HTERT RPE-1 (cell line): ENCODE data around the gene TRAPPC13.
"Not testable (repeated sequence)": the region's sequence is repeated elsewhere in the genome, so short reads cannot be mapped to it uniquely, and the experiment has no call there.

Source experiments
- in situ Hi-C: fragments of 300-500 bp; cut with MboI; formaldehyde crosslinking; loops from 4 replicates; pipeline ENCODE4 v1.14.3; 2020; ENCODE audit warnings: low sequenced_read_pairs

The TRAPPC13 gene

GRCh38 chr5:65624571-65625555, at the start of gene TRAPPC13, which contains the start of gene SHLD3:
Gene TRAPPC13 (plus strand): TSS chr5:65625027. CDS start chr5:65625061, 34 bp downstream.
Gene SHLD3 (plus strand): TSS chr5:65625027. CDS start chr5:65629588, 4,561 bp downstream.
- in situ Hi-C loops, result no loop called here

DNA sequence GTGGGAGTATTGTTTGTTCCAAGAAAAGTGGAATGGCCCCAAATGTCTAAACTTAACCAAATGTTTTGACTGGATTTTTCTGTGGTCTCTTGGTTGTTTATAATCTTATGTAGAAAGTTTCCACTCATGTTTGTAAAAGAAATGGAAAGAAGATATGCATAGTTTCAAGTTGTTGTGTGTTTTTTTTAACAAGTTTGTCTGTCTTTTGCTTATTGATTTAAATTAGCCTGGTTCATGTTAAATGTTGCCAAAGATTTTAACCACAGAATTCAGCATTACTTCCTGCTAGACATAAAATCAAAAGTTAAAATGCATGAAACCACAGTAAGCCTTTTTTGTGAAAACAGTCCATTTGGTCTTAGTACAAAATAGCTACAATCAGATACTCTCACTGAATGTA, 47.7 kb upstream of the TRAPPC13 start:
- in situ Hi-C loops, result no loop called here

DNA sequence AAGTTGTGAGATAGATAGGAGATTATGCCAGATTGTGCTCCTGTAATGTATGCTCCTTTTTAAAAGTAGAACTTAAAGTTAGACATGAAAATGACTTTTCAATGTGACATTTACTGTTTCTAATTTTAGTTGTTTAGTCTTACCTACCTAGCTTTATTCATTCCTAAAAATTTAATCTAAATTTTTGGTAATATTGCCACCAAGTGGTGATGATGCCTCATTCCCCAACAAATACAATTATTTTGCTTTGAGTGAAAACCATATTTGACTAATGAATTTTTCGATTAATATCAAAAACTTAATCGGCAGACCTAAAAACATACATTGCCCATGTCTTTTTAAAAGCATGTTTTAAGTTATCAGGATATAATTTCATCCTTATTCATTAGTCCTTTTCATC, 36.1 kb upstream of the TRAPPC13 start:
- in situ Hi-C loops, result no loop called here

GRCh38 chr5:65601761-65602160, 23.1 kb upstream of the TRAPPC13 start:
- in situ Hi-C loops, result not testable (repeated sequence)

DNA sequence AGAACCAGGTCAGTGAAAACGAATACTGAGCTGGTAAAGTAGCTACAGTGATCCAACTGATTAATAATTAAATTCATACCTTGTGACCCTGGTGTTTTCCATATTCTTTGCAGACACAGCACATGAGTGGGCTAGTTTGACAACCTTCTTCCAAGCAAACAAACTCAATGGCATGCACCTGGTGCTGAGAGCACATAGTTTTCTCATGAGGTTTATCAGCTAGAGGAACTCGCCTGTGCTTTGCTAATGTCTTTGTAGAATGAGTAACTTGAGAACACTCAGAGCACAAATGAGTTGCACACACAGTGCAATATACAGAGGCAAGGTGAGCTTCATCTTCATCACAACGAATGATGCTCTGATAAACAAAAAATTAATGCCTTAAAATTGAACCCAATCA, 13.3 kb upstream of the TRAPPC13 start:
- in situ Hi-C loops, result no loop called here

- in situ Hi-C loops, result no loop called here
Observed at GRCh38 chr5:65612298-65612907, 12.4 kb upstream of the TRAPPC13 start.

DNA sequence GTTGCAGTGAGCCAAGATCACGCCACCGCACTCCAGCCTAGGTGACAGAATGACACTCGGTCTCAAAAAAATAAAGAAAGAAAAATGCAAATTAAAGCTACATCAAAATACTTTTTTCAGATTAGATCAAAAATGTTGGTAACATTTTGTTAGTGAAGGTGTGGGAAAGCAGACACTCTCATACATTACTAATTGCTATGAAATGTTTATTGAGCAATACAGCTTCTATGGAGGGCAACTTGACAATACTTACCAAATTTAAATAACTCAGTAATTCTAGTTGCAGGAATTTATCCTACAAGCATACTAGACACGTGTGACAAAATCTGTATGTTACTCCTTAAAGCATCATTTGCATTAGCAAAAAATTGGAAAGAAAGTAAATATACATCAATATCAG, 4.8 kb upstream of the TRAPPC13 start:
- in situ Hi-C loops, result no loop called here

- in situ Hi-C loops, result not testable (repeated sequence)
Observed at GRCh38 chr5:65621961-65622360, 2.9 kb upstream of the TRAPPC13 start.

GRCh38 chr5:65623482-65623881, 1.3 kb upstream of the TRAPPC13 start:
- in situ Hi-C loops, result no loop called here

- in situ Hi-C loops, result no loop called here
Observed at GRCh38 chr5:65624025-65624570, 729 bp upstream of the TRAPPC13 start, which contains the start of gene TRIM23. Gene TRIM23 (minus strand): TSS chr5:65624333. CDS start chr5:65624274, 59 bp downstream.

DNA sequence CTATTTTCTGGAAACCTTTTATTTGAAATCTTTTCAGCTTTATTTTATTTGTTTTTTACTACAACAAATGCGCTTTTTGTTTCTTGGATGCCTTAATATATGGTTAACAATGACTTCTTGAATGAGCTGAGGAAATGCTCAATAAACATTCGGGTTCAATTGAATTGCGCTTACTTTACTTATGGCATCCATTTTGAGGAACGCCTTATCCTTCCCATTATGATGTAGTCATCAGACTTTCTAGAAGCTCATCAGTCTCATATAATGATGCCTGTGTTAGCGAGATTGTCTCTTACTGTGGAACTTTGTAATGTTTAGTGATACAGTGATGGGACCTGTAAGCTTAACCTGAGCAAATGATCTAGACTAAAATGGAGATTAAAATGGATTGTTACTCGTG, 916 bp downstream of the TRAPPC13 start:
- in situ Hi-C loops, result no loop called here

DNA sequence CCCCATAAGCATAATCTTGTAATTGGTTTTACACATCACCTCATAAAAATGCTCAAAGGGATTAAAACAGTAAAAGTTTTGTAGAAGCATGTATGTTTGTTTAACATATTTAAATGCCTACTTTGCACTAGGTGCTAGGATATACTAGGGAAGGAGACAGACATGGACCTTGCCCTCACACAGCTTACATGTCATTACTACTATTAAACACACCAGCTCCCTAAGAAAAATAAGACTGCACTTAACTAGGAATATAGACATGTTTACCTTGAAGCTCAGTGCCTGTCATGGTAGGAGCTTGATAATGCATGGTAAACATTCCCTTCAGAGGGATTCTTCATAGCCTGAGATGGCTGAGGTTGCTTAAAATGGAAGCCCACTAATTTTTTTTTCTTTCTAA, 6.2 kb downstream of the TRAPPC13 start:
- in situ Hi-C loops, result no loop called here

- in situ Hi-C loops, result no loop called here
Observed at GRCh38 chr5:65640240-65640639, 15.4 kb downstream of the TRAPPC13 start.

DNA sequence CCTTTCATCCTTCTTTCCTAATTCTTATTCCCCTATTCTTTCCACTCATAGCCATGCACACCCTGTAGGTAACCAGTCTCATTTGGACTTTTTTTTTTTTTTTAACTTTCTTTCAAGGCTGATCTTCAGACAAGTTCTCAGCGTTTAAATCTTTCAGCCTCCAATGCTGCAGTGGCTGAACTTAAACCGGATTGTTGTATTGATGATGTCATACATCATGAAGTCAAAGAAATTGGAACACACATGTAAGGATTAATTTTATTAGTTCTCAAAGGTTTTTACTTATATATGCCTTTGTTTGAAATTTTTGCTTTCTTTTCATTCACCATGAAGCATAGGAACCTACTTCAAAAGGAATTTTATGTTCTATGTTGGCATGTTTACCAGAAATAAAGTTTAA, 22.1 kb downstream of the TRAPPC13 start:
- in situ Hi-C loops, result no loop called here

DNA sequence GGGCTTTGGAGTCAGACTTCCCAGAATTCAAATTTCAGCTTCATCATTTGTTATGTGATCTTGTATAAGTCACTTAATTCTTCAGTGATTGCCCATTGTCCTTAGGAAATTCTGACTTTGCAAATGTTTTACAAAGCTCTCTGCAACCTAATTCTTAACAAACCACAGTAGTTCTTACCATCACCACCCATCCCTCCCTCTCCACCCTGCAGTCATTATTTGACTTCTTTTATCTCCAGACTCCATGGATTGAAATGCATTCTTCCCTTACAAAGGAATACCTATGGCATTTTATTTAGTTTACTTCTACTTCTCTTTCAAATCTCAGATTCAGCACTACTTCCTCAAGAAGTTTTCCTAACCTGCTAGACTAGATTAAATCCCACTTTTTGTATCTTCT, 23.1 kb downstream of the TRAPPC13 start:
- in situ Hi-C loops, result no loop called here

- in situ Hi-C loops, result no loop called here
Observed at GRCh38 chr5:65651144-65651543, 26.3 kb downstream of the TRAPPC13 start.

- in situ Hi-C loops, result no loop called here
Observed at GRCh38 chr5:65654713-65655112, 29.9 kb downstream of the TRAPPC13 start.

- in situ Hi-C loops, result no loop called here
Observed at GRCh38 chr5:65663804-65664521, 39.1 kb downstream of the TRAPPC13 start.

DNA sequence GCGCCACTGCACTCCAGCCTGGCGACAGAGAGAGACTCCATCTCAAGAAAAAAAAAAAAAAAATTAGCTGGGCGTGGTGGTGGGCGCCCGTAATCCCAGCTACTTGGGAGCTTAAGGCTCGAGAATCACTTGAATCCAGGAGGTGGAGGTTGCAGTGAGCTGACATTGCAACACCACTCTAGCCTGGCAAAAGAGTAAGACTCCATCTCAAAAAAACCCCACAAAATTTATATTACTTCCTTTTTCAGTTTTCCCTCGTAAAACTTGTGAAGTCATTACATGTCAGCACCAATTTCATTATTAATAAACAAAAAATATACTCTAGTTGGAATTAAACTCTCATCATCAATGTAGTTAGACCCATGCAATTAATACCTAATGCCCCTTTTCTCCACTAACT, 43.9 kb downstream of the TRAPPC13 start:
- in situ Hi-C loops, result no loop called here

DNA sequence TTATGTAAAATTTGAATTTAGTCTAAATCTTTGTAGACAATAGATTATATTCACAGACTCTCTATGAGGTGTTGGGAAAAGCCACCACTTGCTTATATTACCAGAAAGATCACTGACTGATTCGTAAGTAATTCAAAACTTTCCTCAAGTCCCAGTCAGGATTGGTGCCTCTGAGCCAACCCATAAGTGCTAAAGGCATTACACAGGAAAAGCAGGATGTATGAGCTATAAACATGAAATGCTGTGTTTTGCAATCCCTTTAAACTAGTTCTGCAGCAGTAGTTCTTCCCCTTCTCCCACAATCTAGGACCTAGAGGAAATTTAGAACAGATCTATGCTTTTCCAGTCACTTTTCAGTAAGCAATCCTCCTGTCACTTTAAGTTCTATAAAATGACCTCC, 48.0 kb downstream of the TRAPPC13 start:
- in situ Hi-C loops, result no loop called here

DNA sequence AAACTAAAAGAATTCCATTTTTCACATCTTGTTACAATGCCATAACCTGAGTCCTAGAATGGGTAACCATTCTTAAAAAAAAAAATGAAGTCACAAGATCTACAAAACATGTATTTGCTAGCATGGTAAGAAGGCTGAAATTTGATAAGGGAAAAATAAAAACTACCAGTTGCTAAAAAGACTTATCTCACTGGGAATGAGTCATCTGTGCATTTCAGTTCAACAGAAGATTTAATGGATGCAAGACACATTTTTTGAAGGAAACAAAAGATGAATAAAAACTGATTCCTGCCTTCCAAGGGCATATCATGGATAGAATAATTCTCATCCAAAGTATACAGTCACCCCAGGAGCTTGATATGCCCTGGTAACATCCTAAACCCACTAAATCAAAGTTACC, 49.9 kb downstream of the TRAPPC13 start:
- in situ Hi-C loops, result no loop called here
